ENCODE data around the gene MYO5B. TPM values are rescaled to one million over a fixed set of nuclear protein-coding genes. Genes with fewer than 3 reads are reported as not detected.

The MYO5B gene
- total and polyA plus RNA-seq, 9 of the 15 experiments (the other 6 are each of a cell fraction or from before 2014, with no cell fraction given) = 0.07 to 0.42 (median 0.28) TPM

DNA sequence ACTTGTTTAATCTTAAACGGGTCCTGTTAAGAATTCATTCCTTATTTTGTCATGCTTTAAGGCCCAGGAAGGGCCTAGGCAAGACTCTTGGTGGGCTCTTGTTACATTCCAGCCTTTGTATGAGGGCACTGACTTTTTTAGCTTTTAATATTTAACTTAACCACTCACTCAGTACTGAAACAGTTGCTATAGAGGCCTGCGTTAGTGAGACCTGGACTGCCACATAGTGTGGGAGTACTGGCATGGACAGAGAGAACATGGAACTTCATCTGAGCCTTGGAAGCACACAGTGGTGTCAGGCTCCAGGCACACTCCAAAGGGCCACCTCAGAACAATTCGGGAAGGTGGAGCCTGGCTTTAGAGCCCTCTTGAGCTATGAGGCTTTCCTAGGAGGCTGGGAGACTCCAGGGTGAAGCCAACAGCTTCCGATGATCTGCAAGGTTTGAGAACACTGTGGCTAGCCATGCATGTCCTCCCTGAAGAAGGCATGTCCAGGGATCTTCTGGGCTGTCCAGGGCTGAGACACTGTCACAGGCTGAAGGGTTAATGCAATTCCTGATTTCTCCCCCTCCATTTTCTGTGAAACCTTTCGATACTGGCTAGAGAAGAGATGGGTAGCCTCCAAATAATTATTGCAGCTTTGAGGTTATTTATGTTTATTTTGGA, 226.2 kb downstream of the MYO5B start:
- 2% methylated on average over 5 of the region's 5 CpGs for WGBS (ENCODE audit: insufficient coverage, low coverage, missing lambda C conversion rate)
- H3K27ac ChIP-seq (ENCODE audit: extremely low read depth, low read depth, low read length) = no peak overlapping the region
- H3K36me3 ChIP-seq (ENCODE audit: control insufficient read depth, insufficient read depth, low read length) = no peaks in the 10 kb centered on the region
- FAIRE-seq = no peak
- no peak for ATAC-seq
- in situ Hi-C loops (cut with MboI) (no loop called here), intact Hi-C loops (cut with micrococcal nuclease) (no loop called here)
- no peaks in the 10 kb centered on the region for H3K79me2 ChIP-seq (ENCODE audit: control insufficient read depth, insufficient read depth, low read length)
- H3K9me3 ChIP-seq (replicated peaks; ENCODE audit: control insufficient read depth, insufficient read depth, low read depth, low read length) = no peaks in the 10 kb centered on the region
- no peak overlapping the region for H2AFZ ChIP-seq (ENCODE audit: low read depth, low read length)
- BruUV-seq (replicated peaks) = no TSS peak
- H3K27me3 ChIP-seq (ENCODE audit: control insufficient read depth in 2 of 2, insufficient read depth in 2 of 2, low read length in 2 of 2) = peaks cover 0 to 9% of the 10 kb centered on the region in 2 experiments; a peak in 1 of 5 replicates
- H4K20me1 ChIP-seq (replicated peaks; ENCODE audit: control insufficient read depth, insufficient read depth, low read length) = no peaks in the 10 kb centered on the region
- ChIA-PET POLR2A (no interaction called here), CTCF (ENCODE audit: low intra/inter-chr PET ratio) (no interaction called here)
- DNase-seq (ENCODE audit: extremely low read depth in 1 of 4, low spot score in 3 of 4) = no peak
- H3K4me3 ChIP-seq = no peak overlapping the region
- no peak overlapping the region for H3K4me2 ChIP-seq (ENCODE audit: insufficient read depth, low read length)
- no peak overlapping the region for H3K9ac ChIP-seq (ENCODE audit: insufficient read depth in 1 of 2, low read depth in 2 of 2, low read length in 2 of 2)
- no peaks in the 10 kb centered on the region for H3K4me1 ChIP-seq (replicated peaks in 1 of 2; ENCODE audit: control insufficient read depth in 2 of 2, insufficient read depth in 2 of 2, low read length in 2 of 2)
- H3K9me1 ChIP-seq (ENCODE audit: control insufficient read depth, insufficient read depth, low read length) = no peaks in the 10 kb centered on the region
- TF ChIP-seq POLR3A (IDR thresholded peaks at IDR 0.05; ENCODE audit: borderline replicate concordance, extremely low read depth, insufficient read depth, insufficient read length) (no peak), ZNF696 (CRISPR knock-in tag; conservative IDR thresholded peaks at IDR 0.05) (no peak), U2AF2 (optimal IDR thresholded peaks at IDR 0.05; ENCODE audit: low read depth, low read length) (no peak), EGR1 (conservative IDR thresholded peaks at IDR 0.05) (no peak), HDAC2 (IDR thresholded peaks at IDR 0.05) (no peak), NBN (IDR thresholded peaks at IDR 0.05; ENCODE audit: low read depth) (no peak), ZNF263 (CRISPR knock-in tag; IDR thresholded peaks at IDR 0.05; ENCODE audit: borderline replicate concordance) (no peak), SLC30A9 (CRISPR knock-in tag; IDR thresholded peaks at IDR 0.05) (no peak), ZBTB9 (CRISPR knock-in tag; IDR thresholded peaks at IDR 0.05) (no peak)
- TF ChIP-seq, protein P1, sequence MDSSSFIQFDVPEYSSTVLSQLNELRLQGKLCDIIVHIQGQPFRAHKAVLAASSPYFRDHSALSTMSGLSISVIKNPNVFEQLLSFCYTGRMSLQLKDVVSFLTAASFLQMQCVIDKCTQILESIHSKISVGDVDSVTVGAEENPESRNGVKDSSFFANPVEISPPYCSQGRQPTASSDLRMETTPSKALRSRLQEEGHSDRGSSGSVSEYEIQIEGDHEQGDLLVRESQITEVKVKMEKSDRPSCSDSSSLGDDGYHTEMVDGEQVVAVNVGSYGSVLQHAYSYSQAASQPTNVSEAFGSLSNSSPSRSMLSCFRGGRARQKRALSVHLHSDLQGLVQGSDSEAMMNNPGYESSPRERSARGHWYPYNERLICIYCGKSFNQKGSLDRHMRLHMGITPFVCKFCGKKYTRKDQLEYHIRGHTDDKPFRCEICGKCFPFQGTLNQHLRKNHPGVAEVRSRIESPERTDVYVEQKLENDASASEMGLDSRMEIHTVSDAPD (CRISPR knock-in tag; IDR thresholded peaks at IDR 0.05) = no peak
- TF ChIP-seq, protein P2, sequence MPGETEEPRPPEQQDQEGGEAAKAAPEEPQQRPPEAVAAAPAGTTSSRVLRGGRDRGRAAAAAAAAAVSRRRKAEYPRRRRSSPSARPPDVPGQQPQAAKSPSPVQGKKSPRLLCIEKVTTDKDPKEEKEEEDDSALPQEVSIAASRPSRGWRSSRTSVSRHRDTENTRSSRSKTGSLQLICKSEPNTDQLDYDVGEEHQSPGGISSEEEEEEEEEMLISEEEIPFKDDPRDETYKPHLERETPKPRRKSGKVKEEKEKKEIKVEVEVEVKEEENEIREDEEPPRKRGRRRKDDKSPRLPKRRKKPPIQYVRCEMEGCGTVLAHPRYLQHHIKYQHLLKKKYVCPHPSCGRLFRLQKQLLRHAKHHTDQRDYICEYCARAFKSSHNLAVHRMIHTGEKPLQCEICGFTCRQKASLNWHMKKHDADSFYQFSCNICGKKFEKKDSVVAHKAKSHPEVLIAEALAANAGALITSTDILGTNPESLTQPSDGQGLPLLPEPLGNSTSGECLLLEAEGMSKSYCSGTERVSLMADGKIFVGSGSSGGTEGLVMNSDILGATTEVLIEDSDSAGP (CRISPR knock-in tag; IDR thresholded peaks at IDR 0.05) = no peak
- TF ChIP-seq, protein P3, sequence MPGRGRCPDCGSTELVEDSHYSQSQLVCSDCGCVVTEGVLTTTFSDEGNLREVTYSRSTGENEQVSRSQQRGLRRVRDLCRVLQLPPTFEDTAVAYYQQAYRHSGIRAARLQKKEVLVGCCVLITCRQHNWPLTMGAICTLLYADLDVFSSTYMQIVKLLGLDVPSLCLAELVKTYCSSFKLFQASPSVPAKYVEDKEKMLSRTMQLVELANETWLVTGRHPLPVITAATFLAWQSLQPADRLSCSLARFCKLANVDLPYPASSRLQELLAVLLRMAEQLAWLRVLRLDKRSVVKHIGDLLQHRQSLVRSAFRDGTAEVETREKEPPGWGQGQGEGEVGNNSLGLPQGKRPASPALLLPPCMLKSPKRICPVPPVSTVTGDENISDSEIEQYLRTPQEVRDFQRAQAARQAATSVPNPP (IDR thresholded peaks at IDR 0.05; ENCODE audit: borderline replicate concordance, insufficient read depth, insufficient read length) = no peak
- TF ChIP-seq, protein P4, sequence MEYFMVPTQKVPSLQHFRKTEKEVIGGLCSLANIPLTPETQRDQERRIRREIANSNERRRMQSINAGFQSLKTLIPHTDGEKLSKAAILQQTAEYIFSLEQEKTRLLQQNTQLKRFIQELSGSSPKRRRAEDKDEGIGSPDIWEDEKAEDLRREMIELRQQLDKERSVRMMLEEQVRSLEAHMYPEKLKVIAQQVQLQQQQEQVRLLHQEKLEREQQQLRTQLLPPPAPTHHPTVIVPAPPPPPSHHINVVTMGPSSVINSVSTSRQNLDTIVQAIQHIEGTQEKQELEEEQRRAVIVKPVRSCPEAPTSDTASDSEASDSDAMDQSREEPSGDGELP (CRISPR knock-in tag; IDR thresholded peaks at IDR 0.05; ENCODE audit: borderline replicate concordance) = no peak
